Panc1 (cell line): ENCODE measurements around the gene ZFYVE27. TPM values are rescaled to one million over a fixed set of nuclear protein-coding genes. Genes with fewer than 3 reads are reported as not detected.

Experiments
- ATAC-seq: fragments of 200-7000 bp; cut with Tn5 transposase; 2 replicates; pipeline ENCODE4 v1.9.1; 2020; ENCODE audit warnings: mild to moderate bottlenecking, moderate library complexity
- BruUV-seq: library from RNA; stranded (reverse); fragments of 400-500 nt; replicated peaks from 2 replicates; lab custom pipeline; 2021; lab: Mats Ljungman, UMichigan
- CTCF ChIA-PET: fragments of 300-600 bp; sonication (Branson Sonifier 250); formaldehyde crosslinking; loops from one replicate; lab custom pipeline; 2022; ENCODE audit warnings: antibody characterized with exemption; lab: Charles Lee
- POLR2A ChIA-PET: fragments of 300-600 bp; sonication (Branson Sonifier 250); formaldehyde crosslinking; loops from one replicate; lab custom pipeline; 2022; ENCODE audit warnings: antibody characterized with exemption; lab: Charles Lee
- DNase-seq: peaks from one replicate; pipeline ENCODE4 v3.0.0-alpha.2; 2010; ENCODE audit warnings: low read depth, low spot score
- H3K27ac ChIP-seq: 2 replicates; pipeline ENCODE4 v1.5.1; 2011; ENCODE audit warnings: mild to moderate bottlenecking, low read length, inconsistent platforms
- H3K27me3 ChIP-seq: fragments of 200-500 bp; sonication (Bioruptor generic); 2 replicates; pipeline ENCODE4 v1.6.0; 2014; ENCODE audit warnings: low read length, inconsistent platforms; ENCODE audit not compliant: control insufficient read depth, insufficient read depth
- H3K36me3 ChIP-seq: fragments of 200-500 bp; sonication (Bioruptor generic); 2 replicates; pipeline ENCODE4 v1.5.1; 2014; ENCODE audit warnings: inconsistent platforms, mild to moderate bottlenecking, low read length, moderate library complexity; ENCODE audit not compliant: control insufficient read depth, insufficient read depth
- H3K4me1 ChIP-seq: 2 replicates; pipeline ENCODE4 v1.5.1; 2011; ENCODE audit warnings: inconsistent platforms, mild to moderate bottlenecking, low read length, moderate library complexity; ENCODE audit not compliant: control insufficient read depth, insufficient read depth
- H3K4me3 ChIP-seq, 2 experiments: 2 replicates each; pipeline ENCODE4 v1.5.1; 2011 to 2012; ENCODE audit warnings: low read depth in 2 of 2, low read length in 2 of 2, mild to moderate bottlenecking in 2 of 2, inconsistent platforms in 1 of 2, moderate library complexity in 1 of 2
- H3K9me3 ChIP-seq: fragments of 200-500 bp; sonication (Bioruptor generic); 2 replicates; pipeline ENCODE4 v1.5.1; 2014; ENCODE audit warnings: low read depth, mild to moderate bottlenecking, inconsistent platforms, low read length, moderate library complexity; ENCODE audit not compliant: control insufficient read depth, insufficient read depth
- POLR2AphosphoS5 ChIP-seq: IDR thresholded peaks from 2 replicates; pipeline ENCODE4 v1.6.1; 2012; ENCODE audit warnings: mild to moderate bottlenecking, low read depth, low read length, moderate library complexity
- SIN3A ChIP-seq: IDR thresholded peaks from 2 replicates; pipeline ENCODE4 v1.6.1; 2012; ENCODE audit warnings: low read depth, mild to moderate bottlenecking, low read length, moderate library complexity, borderline replicate concordance; ENCODE audit not compliant: insufficient read depth
- TCF7L2 ChIP-seq: IDR thresholded peaks from 2 replicates; pipeline ENCODE4 v1.6.1; 2011; ENCODE audit warnings: mild to moderate bottlenecking, low read depth, low read length, inconsistent platforms
- in situ Hi-C: cut with HindIII; loops from 2 replicates; pipeline ENCODE4 v1.10.0; 2016; ENCODE audit warnings: low sequenced_read_pairs, low pct_unique_long_range_greater_than_20kb
- intact Hi-C: fragments of 100-400 bp; cut with micrococcal nuclease; formaldehyde crosslinking; loops from one replicate; pipeline ENCODE4 v1.10.0; 2022; ENCODE audit not compliant: unreplicated experiment
- total RNA-seq: library from RNA; stranded (reverse); gene quantifications from one replicate; pipeline ENCODE4 v1.2.1, GENCODE V29; 2021; ENCODE audit not compliant: unreplicated experiment
- TF ChIP-seq, protein P1 (sequence below): fragments of 450-650 bp; IDR thresholded peaks from 2 replicates; pipeline ENCODE4 v1.5.1; 2017; ENCODE audit warnings: mild to moderate bottlenecking
- TF ChIP-seq, protein P2 (sequence below), 2 experiments: IDR thresholded peaks; 2 replicates each; pipeline ENCODE4 v1.6.1; 2011 to 2012; ENCODE audit warnings: low read depth in 2 of 2, control low read depth in 1 of 2, low read length in 1 of 2, mild to moderate bottlenecking in 1 of 2, moderate library complexity in 1 of 2; ENCODE audit not compliant: insufficient read depth in 1 of 2

Gene ZFYVE27
- total RNA-seq, 1 experiment from 2014 or later = 37.9 TPM

DNA sequence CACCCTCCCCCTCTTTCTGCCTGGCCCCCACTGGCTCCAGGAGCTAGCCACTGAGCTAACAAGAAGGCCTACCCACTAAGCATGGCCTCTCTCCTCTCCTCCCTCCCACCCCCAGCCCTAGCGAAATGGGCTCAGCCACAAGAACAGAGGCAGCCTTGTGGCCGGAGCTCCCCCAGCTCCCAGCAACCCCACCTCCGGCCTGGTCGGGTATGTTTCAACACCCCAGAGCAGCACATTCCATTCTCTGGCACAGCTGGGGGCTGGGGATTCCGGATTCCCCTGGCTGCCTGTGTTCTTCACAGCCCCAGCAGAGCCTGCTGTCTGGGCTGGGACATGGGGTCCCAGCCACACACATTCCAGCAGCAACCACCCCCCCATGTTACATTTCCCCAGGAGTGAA, 25.9 kb downstream of the ZFYVE27 start:
- no peaks in the 10 kb centered on the region for H3K36me3 ChIP-seq
- in situ Hi-C loops = no loop called here
- CTCF ChIA-PET = interaction anchor here (0.6 kb wide), 1 partner anchor 18 kb away, joined by 4 read pairs; no protein-coding TSS in a partner anchor

GRCh38 chr10:97763411-97763810, 26.5 kb downstream of the ZFYVE27 start:
- Histone ChIP-seq H3K27me3 (no peaks in the 10 kb centered on the region), H3K4me3 (no peak overlapping the region), H3K9me3 (no peaks in the 10 kb centered on the region), H3K36me3 (no peaks in the 10 kb centered on the region), H3K4me1 (no peaks in the 10 kb centered on the region), H3K27ac (no peak overlapping the region)
- in situ Hi-C loops = no loop called here
- ATAC-seq (no peak), DNase-seq (no peak)
- CTCF ChIA-PET = interaction anchor here (0.6 kb wide), 1 partner anchor 109 kb away, joined by 11 read pairs; no protein-coding TSS in a partner anchor
- TF ChIP-seq, protein P1, sequence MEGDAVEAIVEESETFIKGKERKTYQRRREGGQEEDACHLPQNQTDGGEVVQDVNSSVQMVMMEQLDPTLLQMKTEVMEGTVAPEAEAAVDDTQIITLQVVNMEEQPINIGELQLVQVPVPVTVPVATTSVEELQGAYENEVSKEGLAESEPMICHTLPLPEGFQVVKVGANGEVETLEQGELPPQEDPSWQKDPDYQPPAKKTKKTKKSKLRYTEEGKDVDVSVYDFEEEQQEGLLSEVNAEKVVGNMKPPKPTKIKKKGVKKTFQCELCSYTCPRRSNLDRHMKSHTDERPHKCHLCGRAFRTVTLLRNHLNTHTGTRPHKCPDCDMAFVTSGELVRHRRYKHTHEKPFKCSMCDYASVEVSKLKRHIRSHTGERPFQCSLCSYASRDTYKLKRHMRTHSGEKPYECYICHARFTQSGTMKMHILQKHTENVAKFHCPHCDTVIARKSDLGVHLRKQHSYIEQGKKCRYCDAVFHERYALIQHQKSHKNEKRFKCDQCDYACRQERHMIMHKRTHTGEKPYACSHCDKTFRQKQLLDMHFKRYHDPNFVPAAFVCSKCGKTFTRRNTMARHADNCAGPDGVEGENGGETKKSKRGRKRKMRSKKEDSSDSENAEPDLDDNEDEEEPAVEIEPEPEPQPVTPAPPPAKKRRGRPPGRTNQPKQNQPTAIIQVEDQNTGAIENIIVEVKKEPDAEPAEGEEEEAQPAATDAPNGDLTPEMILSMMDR = no peak
- no peak for TF ChIP-seq TCF7L2
- TF ChIP-seq, protein P2, sequence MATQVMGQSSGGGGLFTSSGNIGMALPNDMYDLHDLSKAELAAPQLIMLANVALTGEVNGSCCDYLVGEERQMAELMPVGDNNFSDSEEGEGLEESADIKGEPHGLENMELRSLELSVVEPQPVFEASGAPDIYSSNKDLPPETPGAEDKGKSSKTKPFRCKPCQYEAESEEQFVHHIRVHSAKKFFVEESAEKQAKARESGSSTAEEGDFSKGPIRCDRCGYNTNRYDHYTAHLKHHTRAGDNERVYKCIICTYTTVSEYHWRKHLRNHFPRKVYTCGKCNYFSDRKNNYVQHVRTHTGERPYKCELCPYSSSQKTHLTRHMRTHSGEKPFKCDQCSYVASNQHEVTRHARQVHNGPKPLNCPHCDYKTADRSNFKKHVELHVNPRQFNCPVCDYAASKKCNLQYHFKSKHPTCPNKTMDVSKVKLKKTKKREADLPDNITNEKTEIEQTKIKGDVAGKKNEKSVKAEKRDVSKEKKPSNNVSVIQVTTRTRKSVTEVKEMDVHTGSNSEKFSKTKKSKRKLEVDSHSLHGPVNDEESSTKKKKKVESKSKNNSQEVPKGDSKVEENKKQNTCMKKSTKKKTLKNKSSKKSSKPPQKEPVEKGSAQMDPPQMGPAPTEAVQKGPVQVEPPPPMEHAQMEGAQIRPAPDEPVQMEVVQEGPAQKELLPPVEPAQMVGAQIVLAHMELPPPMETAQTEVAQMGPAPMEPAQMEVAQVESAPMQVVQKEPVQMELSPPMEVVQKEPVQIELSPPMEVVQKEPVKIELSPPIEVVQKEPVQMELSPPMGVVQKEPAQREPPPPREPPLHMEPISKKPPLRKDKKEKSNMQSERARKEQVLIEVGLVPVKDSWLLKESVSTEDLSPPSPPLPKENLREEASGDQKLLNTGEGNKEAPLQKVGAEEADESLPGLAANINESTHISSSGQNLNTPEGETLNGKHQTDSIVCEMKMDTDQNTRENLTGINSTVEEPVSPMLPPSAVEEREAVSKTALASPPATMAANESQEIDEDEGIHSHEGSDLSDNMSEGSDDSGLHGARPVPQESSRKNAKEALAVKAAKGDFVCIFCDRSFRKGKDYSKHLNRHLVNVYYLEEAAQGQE (IDR thresholded peaks at IDR 0.05; ENCODE audit: insufficient read depth in 1 of 2, low read depth in 2 of 2, low read length in 1 of 2) = no peak
- no peak for TF ChIP-seq SIN3A
- no peak for TF ChIP-seq POLR2AphosphoS5
- POLR2A ChIA-PET = interaction anchor here (0.7 kb wide), 1 partner anchor 288 kb away, joined by 10 read pairs; no protein-coding TSS in a partner anchor
- no TSS peak for BruUV-seq
- intact Hi-C loops = no loop called here

More for the DNA sequence above, 25.9 kb downstream of the ZFYVE27 start:
- DNase-seq = no peak
- Histone ChIP-seq H3K9me3 (no peaks in the 10 kb centered on the region), H3K27ac (no peak overlapping the region), H3K4me3 (no peak overlapping the region), H3K4me1 (no peaks in the 10 kb centered on the region), H3K27me3 (no peaks in the 10 kb centered on the region)
- no TSS peak for BruUV-seq
- POLR2A ChIA-PET = interaction anchor here (0.6 kb wide), 1 partner anchor 86 kb away, joined by 8 read pairs; no protein-coding TSS in a partner anchor
- no peak for ATAC-seq
- TF ChIP-seq POLR2AphosphoS5 = no peak
- TF ChIP-seq, protein P1 = no peak
- no peak for TF ChIP-seq SIN3A
- TF ChIP-seq, protein P2 (IDR thresholded peaks at IDR 0.05; ENCODE audit: insufficient read depth in 1 of 2, low read depth in 2 of 2, low read length in 1 of 2) = no peak
- TF ChIP-seq TCF7L2 = no peak
- intact Hi-C loops = no loop called here
